HEK293T (cell line): ENCODE measurements around the gene CELF2.

Experiments
- FOXA1 ChIP-seq: fragments of 450-650 bp; IDR thresholded peaks from 2 replicates; pipeline ENCODE4 v1.6.1; 2016; ENCODE audit warnings: mild to moderate bottlenecking
- HDGF ChIP-seq: fragments of 450-650 bp; IDR thresholded peaks from 2 replicates; pipeline ENCODE4 v1.6.1; 2017; ENCODE audit warnings: antibody characterized with exemption, borderline replicate concordance

DNA sequence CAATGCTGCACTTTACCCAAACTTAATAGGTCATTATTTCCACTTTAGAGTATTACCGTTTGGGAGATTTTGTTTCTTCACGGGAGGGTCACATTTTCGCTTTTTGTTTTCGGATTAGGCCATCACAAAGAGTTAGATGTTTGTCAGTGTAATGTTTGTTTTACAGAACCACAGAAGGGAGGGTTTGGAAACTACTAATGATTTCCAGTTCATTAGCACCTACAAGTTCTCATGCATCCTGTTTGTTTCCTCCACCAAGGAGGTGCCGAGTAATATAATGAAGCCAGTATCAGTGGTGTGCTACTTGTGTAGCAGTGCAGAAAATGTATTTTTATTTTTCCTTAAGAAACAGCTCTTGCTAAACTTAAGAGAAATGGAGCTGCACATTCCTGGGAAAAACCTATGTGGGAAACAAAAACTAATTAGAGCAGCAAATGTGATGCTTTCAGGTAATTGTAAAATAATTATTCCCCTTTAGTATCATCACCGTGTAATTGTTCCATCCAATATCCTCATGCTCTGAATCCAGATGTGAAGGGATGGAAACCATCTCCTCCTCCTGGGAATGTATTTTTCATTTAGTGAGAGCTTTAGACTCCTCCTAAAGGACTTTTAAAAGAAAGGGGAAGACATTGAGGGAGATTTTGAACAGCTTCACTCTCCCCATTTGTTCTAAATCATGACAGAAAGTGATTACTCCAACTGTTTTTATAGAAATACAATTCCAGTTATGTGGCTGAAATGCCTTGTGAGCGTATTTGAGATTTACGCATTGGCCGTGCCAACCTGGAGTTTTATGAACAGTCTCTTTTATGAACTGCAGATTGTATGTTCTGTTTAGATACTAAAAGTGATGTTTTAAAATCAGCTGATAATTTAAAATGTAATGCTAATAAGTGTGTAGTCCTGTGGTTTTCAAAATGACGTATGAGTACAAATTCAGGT, 5.6 kb downstream of the CELF2 start:
- TF ChIP-seq HDGF = no peak
- no peak for TF ChIP-seq FOXA1
